Measurements from ENCODE around the gene GABRD. TPM values are rescaled to one million over a fixed set of nuclear protein-coding genes. Genes with fewer than 3 reads are reported as not detected.

Gene GABRD
- total RNA-seq, 2 experiments from 2014 or later = not detected

DNA sequence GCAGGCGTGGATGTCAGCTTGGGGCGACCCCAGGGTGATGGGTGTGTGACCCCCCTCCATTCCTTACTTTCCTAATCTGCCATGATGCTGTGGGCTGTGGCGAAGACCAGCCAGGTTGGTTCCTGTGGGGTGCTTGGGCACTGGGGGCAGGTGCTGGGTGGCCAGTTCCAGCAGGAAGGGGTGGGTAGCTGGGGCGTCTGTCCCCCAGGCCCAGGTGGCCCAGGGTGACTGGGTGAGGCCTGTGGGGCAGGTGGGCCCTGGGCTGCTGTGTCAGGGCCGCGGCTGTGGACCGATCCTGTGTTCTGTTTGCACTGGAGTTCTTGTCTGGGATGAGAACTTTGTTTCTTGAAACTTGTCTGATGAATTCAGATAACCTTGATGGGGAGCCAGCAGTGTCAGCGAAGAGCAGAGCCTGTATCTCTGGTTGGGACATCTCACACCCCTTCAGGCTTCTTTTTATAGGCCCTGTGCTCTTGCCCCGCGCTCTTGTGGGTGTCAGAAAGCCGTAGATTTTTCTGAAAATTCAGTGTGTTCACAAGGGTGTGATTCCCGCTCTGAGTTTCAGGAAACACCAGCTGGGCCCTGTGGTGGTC is 34.7 kb downstream of the GABRD start:
- ChIA-PET CTCF (interaction anchor here (0.8 kb wide), 1 partner anchor 9 kb away, joined by 3 read pairs; no protein-coding TSS in a partner anchor), POLR2A (no interaction called here)
- TF ChIP-seq, protein P1, sequence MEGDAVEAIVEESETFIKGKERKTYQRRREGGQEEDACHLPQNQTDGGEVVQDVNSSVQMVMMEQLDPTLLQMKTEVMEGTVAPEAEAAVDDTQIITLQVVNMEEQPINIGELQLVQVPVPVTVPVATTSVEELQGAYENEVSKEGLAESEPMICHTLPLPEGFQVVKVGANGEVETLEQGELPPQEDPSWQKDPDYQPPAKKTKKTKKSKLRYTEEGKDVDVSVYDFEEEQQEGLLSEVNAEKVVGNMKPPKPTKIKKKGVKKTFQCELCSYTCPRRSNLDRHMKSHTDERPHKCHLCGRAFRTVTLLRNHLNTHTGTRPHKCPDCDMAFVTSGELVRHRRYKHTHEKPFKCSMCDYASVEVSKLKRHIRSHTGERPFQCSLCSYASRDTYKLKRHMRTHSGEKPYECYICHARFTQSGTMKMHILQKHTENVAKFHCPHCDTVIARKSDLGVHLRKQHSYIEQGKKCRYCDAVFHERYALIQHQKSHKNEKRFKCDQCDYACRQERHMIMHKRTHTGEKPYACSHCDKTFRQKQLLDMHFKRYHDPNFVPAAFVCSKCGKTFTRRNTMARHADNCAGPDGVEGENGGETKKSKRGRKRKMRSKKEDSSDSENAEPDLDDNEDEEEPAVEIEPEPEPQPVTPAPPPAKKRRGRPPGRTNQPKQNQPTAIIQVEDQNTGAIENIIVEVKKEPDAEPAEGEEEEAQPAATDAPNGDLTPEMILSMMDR (IDR thresholded peaks at IDR 0.05) = no peak
- Mint-ChIP-seq H3K4me3 (no peak overlapping the region), H3K9me3 (no peaks in the 10 kb centered on the region), H3K4me1 (ENCODE audit: low read depth) (peaks cover 9% of the 10 kb centered on the region), H3K27me3 (no peaks in the 10 kb centered on the region), H3K36me3 (ENCODE audit: low read depth) (peaks cover 1% of the 10 kb centered on the region), H3K27ac (no peak overlapping the region)
- no peak for ATAC-seq
- no peak for DNase-seq
- intact Hi-C loops (cut with micrococcal nuclease) = no loop called here

- peaks cover 2% of the 10 kb centered on the region for H3K4me1 Mint-ChIP-seq (ENCODE audit: low read depth)
- peaks cover 2% of the 10 kb centered on the region for H3K36me3 Mint-ChIP-seq (ENCODE audit: low read depth)
- ATAC-seq (no peak), DNase-seq (no peak)
- H3K27ac Mint-ChIP-seq = no peak overlapping the region
- H3K27me3 Mint-ChIP-seq = no peaks in the 10 kb centered on the region
- POLR2A ChIA-PET = no interaction called here
- TF ChIP-seq, protein P1 (IDR thresholded peaks at IDR 0.05) = no peak
- intact Hi-C loops (cut with micrococcal nuclease) = no loop called here
- no peaks in the 10 kb centered on the region for H3K9me3 Mint-ChIP-seq
- H3K4me3 Mint-ChIP-seq = no peak overlapping the region
- CTCF ChIA-PET = interaction anchor here (0.8 kb wide), 1 partner anchor 10 kb away, joined by 3 read pairs; no protein-coding TSS in a partner anchor
Observed at GRCh38 chr1:2054560-2054959, 35.4 kb downstream of the GABRD start.

DNA sequence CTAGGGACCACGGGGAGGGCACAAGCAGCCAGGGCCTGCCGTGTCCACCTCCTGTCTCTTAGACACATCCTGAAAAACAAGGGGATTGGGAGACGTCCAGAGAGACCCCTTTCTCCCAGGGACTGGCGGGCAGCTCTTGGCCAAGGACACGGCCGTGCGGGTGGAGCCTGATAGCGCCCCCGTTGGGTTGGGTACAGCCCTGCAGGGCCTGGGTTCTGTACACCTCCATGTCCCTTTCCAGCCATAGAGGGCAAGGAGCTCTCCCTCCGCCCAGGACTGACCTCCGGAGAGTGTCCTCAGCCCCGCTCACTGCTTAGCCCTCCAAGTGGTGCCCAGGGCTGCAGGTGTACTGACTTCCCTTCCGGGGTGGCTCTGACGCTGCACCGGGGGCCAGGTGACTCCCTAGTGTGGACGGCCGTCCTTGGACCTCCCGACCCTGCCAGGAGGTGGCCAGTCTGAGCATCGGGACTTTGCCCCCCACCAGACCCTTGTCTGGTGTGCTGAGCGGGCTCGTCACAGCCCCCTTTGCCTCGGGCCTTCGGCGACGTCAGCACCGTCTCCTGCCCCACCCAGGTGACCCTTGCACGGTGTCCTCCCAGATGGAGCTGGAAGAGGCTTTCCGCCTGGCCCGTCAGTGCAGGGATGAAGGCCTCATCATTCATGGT is 36.9 kb downstream of the GABRD start:
- ChIA-PET POLR2A (no interaction called here), CTCF (interaction anchor here (1.3 to 2.0 kb wide), 2 partner anchors 12 to 96 kb away, joined by 3 to 6 read pairs; no protein-coding TSS in a partner anchor)
- peaks cover 2% of the 10 kb centered on the region for H3K4me1 Mint-ChIP-seq (ENCODE audit: low read depth)
- no peak overlapping the region for H3K27ac Mint-ChIP-seq
- DNase-seq (no peak), ATAC-seq (no peak)
- no peak overlapping the region for H3K4me3 Mint-ChIP-seq
- H3K36me3 Mint-ChIP-seq (ENCODE audit: low read depth) = peaks cover 2% of the 10 kb centered on the region
- TF ChIP-seq, protein P1 (IDR thresholded peaks at IDR 0.05) = no peak
- no peaks in the 10 kb centered on the region for H3K9me3 Mint-ChIP-seq
- H3K27me3 Mint-ChIP-seq = no peaks in the 10 kb centered on the region
- intact Hi-C loops (cut with micrococcal nuclease) = no loop called here

DNA sequence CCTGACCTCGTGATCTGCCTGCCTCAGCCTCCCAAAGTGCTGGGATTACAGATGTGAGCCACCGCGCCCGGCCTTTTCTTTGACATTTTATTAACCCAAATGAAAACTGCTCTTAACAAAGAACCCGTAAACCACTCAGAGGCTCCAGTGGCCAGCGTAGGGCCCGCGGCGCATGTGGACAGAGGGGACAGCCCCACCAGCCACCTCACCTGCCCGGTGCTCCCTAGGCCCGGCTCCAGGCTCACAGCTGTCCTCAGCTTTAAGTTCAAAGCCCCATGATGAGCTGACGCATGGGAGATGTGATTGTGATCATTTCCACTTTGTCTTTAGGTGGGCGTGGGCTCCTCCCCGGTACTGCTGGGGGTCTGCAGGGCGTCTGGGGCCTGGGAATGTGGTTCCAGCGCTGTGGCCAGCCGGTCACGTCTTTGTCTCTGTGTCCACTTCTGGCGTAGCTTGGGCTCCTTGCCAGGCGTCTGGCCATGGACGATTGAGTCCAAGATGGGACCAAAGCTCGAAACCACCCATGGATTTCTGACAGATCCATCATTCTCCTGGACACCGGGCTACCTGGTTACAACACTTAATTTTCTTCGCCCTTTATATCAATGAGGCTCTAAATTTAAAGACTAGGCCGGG is 37.9 kb downstream of the GABRD start:
- CTCF ChIA-PET = interaction anchor here (0.5 to 2.0 kb wide), 5 partner anchors 13 to 97 kb away, joined by 3 to 6 read pairs (median 3); no protein-coding TSS in a partner anchor
- no peaks in the 10 kb centered on the region for H3K9me3 Mint-ChIP-seq
- POLR2A ChIA-PET = interaction anchor here (1.0 kb wide), 1 partner anchor 12 kb away, joined by 3 read pairs; no protein-coding TSS in a partner anchor
- DNase-seq = no peak
- H3K4me3 Mint-ChIP-seq = no peak overlapping the region
- intact Hi-C loops (cut with micrococcal nuclease) = no loop called here
- H3K27ac Mint-ChIP-seq = no peak overlapping the region
- ATAC-seq = no peak
- no peaks in the 10 kb centered on the region for H3K4me1 Mint-ChIP-seq (ENCODE audit: low read depth)
- TF ChIP-seq, protein P1 (IDR thresholded peaks at IDR 0.05) = no peak
- no peaks in the 10 kb centered on the region for H3K27me3 Mint-ChIP-seq
- peaks cover 3% of the 10 kb centered on the region for H3K36me3 Mint-ChIP-seq (ENCODE audit: low read depth)

Measured in activated CD8-positive, alpha-beta T cell treated with anti-CD3 and anti-CD28 coated beads for 36 hours (primary cell).